HPDE6-E6E7 (cell line): ENCODE data around the gene S100A4.
"Not testable (repeated sequence)": the region's sequence is repeated elsewhere in the genome, so short reads cannot be mapped to it uniquely, and the experiment has no call there.

ENCODE experiments used
- DNase-seq: peaks from one replicate; pipeline ENCODE4 v3.0.0; 2011; ENCODE audit warnings: missing footprints; ENCODE audit errors: extremely low spot score

S100A4 gene

DNA sequence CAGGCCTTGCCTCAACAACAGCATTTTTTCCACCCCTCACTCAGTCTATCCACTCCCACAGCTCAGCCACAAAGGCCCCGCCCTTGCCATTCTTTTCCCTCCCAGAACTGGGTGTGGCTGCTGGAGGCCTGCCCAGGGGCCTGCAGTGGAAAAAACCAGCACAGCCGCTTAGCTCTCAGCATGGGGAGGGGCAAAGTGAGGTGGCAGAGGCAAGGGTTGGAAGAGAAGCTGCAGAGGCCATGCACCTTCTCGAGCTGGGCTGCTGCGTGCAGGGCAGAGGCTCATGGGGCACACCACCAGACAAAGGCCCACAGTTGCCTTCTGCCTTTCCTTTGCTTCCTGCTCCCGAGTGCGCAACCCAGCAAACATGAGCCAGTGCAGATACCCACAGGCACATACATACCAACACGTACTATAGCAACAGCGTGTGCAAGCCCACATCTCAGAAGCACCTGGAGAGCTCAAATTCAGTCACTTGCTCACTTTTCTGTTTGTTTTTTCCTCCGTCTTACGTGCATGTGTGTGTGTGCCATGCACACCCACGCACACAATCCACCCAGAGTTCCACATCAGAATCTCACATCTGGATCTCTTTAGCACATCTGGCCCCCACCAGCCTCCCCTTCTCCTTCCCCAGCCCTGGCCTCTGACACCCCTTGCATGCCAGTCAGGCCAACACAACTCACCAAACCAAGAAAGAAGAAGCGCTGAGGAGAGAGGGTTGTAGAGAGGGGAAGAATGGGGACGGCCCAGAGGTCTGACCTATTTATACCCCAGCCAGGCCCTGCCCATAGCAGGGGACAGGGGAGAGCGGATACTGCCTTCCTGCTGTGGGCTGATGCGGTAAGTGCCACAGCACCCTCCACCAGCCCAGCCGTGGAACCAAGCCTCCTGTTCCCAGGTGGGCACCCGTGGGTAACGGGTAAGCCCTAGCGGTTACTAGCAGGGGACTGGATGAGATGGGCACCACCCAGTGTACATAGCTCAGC, at the start of gene S100A4:
Gene S100A4 (minus strand): TSS at position 740 of the 989 bp plus-strand sequence. CDS start 1,012 bp downstream, outside the sequence.
- peak; percentile 93 for DNase-seq

DNA sequence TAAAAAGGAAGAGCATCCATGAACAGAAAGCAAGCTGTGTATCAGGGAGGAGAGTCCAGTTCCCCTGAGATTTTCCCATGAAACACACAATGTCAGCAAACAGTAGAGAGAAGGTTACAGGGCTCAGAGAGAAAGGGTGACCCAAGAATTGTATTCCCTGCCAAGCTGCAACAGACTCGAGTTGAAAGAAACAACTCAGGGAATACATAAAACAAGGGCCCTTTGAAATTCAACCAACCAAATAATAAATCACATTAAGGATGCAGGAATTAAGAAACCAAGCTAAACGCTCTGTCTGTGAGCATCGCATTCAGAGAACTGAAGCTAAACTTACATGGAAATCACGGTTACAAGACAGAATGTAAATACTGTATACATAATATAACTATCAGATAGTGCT, 47.1 kb upstream of the S100A4 start:
- DNase-seq = no peak

- no peak for DNase-seq
Measured at GRCh38 chr1:153588482-153588881, 42.9 kb upstream of the S100A4 start.

DNA sequence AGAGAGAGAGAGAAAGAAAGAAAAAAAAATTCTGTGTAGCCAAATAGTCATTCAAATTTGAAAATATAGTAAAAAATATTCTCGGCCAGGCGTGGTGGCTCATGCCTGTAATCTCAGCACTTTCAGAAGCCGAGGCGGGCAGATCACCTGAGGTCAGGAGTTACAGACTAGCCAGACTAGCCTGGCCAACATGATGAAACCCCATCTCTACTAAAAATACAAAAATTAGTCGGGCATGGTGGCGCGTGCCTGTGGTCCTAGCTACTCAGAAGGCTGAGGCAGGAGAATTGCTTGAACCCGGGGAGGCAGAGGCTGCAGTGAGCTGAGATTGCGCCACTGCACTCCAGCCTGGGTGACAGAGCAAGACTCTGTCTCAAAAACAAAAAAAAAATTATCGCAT, 42.4 kb upstream of the S100A4 start:
- DNase-seq = not testable (repeated sequence)

- DNase-seq = no peak
Measured at GRCh38 chr1:153587314-153587713, 41.7 kb upstream of the S100A4 start.

- DNase-seq = no peak
Measured at GRCh38 chr1:153586347-153586746, 40.7 kb upstream of the S100A4 start.

DNA sequence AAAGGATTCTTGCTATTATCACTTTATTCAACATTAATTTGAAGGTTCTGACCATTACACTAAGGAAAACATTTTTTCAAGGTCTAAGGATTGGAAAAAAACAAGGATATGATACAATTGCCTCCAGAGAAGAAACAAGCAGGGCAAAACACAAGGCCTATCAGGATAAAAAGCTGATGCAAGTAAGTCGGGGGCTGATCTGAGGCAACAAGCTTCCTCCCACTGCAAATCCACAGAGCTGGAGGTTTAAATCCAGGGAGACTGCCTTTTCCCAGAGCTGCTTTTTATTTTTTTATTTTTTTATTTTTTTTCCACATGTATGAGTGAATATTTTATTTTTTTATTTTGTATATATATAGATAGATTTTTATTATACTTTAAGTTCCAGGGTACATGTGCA, 39.4 kb upstream of the S100A4 start:
- no peak for DNase-seq

- DNase-seq = no peak
Measured at GRCh38 chr1:153583976-153584375, 38.4 kb upstream of the S100A4 start.

DNA sequence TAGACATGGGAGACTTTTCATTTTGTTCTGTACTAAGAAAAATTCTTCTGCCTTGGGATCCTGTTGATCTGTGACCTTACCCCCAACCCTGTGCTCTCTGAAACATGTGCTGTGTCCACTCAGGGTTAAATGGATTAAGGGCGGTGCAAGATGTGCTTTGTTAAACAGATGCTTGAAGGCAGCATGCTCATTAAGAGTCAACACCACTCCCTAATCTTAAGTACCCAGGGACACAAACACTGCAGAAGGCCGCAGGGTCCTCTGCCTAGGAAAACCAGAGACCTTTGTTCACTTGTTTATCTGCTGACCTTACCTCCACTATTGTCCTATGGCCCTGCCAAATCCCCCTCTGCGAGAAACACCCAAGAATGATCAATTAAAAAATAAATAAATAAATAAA, 37.9 kb upstream of the S100A4 start:
- not testable (repeated sequence) for DNase-seq

DNA sequence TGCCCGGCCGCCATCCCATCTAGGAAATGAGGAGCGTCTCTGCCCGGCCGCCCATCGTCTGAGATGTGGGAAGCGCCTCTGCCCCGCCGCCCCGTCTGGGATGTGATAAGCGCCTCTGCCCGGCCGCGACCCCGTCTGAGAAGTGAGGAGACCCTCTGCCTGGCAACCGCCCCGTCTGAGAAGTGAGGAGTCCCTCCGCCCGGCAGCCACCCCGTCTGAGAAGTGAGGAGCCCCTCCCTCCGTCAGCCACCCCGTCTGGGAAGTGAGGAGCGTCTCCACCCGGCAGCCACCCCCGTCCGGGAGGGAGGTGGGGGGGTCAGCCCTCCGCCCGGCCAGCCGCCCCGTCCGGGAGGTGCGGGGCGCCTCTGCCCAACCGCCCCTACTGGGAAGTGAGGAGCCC, 37.2 kb upstream of the S100A4 start:
- DNase-seq = not testable (repeated sequence)

GRCh38 chr1:153578936-153579335, 33.3 kb upstream of the S100A4 start:
- DNase-seq = no peak

GRCh38 chr1:153578490-153578889, 32.9 kb upstream of the S100A4 start:
- DNase-seq = no peak

DNA sequence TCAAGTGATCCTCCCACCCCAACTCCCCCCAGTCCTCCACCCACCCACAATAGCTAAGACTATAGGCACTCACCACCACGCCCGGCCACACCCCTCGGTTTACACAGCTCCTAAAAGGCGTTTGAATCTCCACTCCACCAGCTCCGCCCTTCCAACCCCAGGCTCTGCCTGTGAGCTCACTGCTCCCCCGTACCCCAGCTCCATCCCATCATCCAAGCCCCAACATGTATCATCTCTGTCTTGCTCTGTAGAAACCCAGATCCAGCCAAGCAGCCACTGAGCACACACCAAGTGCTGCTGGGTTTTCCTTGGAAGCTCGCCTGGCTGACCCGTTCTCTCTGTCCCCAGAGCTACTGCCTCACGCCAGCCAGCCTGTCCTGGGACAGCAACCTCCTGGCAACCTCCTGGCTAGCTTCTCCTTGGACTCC, 32.0 kb upstream of the S100A4 start:
- no peak for DNase-seq

GRCh38 chr1:153577138-153577537, 31.5 kb upstream of the S100A4 start:
- DNase-seq = no peak

DNA sequence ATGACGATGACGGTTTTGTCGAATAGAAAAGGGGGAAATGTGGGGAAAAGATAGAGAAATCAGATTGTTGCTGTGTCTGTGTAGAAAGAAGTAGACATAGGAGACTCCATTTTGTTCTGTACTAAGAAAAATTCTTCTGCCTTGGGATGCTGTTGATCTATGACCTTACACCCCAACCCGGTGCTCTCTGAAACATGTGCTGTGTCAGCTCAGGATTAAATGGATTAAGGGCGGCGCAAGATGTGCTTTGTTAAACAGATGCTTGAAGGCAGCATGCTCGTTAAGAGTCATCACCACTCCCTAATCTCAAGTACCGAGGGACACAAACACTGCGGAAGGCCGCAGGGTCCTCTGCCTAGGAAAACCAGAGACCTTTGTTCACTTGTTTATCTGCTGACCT, 29.9 kb upstream of the S100A4 start:
- not testable (repeated sequence) for DNase-seq

- not testable (repeated sequence) for DNase-seq
Measured at GRCh38 chr1:153575081-153575491, 29.5 kb upstream of the S100A4 start.

- DNase-seq = no peak
Measured at GRCh38 chr1:153573351-153573750, 27.7 kb upstream of the S100A4 start.

- peak; percentile 78 for DNase-seq
Measured at GRCh38 chr1:153572569-153573015, 27.0 kb upstream of the S100A4 start.

DNA sequence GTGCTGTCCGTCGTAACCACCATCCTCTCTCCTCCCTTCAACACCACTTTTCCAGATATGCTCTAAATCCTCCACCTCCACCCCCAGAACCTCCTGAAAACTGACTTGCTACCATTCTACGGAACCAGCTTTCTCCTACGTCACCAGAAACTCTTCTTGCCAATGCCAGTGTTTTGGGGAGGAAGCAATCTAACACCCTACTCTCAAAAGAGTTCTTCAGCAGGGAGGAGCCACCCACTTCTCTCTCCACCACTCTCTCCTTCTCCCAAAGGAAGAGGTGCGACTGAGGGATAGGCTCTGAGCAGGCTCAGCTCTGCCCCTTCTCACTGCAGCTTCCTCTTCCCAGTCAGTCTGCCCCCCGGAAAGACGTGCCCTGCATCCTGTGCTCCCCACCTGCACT, 26.1 kb upstream of the S100A4 start:
- no peak for DNase-seq

DNA sequence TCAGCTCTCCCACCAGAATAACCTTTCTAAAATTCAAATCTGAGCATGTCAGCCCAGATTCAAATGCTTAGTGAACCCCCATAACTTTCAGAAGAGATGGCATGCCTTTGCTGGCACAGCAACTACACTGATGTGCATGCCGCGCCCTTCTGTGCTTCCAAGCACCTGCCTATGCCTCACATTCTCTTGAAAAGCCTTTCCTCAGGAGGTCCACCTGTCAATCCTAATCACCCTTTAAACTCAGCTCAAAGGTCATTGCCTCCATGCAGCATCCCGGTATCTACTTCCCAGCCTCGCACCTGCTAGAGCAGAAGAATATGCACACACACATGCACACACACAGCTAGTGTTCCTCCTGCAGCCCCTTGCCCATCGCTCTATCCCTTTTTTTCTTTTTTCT, 25.3 kb upstream of the S100A4 start:
- no peak for DNase-seq

DNA sequence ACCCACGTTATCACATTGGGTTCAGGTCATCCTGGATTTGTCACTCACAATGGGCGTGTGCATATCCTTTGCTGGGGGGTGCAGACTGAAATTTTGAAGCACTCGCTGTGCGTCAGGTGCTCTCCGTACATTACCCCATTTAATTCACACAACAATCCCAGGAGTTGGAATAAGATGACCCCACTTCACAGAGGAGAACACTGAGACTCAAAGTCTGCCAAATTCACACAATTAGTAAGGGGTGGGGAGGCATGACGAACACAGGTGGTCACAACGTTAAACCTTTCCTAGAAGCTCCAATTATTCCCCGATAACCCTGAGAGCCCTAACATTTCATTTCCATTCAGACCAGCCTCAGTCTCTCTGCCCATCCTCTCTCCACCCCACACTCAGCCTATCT, 23.9 kb upstream of the S100A4 start:
- DNase-seq = no peak

DNA sequence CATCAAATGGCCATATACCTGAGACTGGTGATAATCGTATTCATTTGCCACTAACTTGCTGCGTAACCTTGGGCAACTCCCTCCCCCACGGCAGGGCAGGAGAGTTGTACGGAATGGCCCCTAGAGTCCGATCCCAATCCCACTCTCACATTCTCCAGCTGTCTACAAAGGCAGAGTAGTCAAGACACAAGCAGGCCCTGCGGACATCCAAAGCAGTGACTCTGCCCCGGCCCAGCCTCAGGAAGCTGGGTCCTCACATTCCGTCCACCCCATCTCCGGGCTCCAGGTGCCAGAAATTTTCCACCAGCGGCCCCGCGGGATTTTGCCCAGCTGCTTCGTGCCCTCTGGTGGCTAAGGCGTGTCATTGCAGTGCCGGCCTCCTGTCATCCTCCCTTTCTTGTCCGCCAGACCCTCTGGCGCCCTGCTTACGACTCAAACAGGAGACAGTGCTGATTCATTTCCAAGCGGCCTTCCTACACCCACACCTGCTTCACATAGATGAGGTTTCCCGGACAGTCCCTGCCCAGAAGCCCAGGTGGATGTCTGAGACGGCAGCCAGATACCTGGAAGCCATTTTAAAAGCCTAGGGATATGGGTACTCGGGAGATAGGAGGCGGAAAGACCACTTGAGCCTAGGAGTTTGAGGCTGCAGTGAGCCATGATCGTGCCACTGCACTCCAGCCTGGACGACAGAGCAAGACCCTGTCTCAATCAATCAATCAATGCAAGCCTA, 22.9 kb upstream of the S100A4 start:
- peak; percentile 76 for DNase-seq
